ENCODE results near the gene AATK. TPM values are rescaled to one million over a fixed set of nuclear protein-coding genes. Genes with fewer than 3 reads are reported as not detected.

Gene AATK
- total and polyA plus RNA-seq, 2 of the 13 experiments (the other 11 are each of a cell fraction or from before 2014, with no cell fraction given) = 2.9 to 8.4 TPM

GRCh38 chr17:81083125-81083765, 82.8 kb downstream of the AATK start (continued):
- TF ChIP-seq, protein P1, sequence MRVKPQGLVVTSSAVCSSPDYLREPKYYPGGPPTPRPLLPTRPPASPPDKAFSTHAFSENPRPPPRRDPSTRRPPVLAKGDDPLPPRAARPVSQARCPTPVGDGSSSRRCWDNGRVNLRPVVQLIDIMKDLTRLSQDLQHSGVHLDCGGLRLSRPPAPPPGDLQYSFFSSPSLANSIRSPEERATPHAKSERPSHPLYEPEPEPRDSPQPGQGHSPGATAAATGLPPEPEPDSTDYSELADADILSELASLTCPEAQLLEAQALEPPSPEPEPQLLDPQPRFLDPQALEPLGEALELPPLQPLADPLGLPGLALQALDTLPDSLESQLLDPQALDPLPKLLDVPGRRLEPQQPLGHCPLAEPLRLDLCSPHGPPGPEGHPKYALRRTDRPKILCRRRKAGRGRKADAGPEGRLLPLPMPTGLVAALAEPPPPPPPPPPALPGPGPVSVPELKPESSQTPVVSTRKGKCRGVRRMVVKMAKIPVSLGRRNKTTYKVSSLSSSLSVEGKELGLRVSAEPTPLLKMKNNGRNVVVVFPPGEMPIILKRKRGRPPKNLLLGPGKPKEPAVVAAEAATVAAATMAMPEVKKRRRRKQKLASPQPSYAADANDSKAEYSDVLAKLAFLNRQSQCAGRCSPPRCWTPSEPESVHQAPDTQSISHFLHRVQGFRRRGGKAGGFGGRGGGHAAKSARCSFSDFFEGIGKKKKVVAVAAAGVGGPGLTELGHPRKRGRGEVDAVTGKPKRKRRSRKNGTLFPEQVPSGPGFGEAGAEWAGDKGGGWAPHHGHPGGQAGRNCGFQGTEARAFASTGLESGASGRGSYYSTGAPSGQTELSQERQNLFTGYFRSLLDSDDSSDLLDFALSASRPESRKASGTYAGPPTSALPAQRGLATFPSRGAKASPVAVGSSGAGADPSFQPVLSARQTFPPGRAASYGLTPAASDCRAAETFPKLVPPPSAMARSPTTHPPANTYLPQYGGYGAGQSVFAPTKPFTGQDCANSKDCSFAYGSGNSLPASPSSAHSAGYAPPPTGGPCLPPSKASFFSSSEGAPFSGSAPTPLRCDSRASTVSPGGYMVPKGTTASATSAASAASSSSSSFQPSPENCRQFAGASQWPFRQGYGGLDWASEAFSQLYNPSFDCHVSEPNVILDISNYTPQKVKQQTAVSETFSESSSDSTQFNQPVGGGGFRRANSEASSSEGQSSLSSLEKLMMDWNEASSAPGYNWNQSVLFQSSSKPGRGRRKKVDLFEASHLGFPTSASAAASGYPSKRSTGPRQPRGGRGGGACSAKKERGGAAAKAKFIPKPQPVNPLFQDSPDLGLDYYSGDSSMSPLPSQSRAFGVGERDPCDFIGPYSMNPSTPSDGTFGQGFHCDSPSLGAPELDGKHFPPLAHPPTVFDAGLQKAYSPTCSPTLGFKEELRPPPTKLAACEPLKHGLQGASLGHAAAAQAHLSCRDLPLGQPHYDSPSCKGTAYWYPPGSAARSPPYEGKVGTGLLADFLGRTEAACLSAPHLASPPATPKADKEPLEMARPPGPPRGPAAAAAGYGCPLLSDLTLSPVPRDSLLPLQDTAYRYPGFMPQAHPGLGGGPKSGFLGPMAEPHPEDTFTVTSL (CRISPR knock-in tag; IDR thresholded peaks at IDR 0.05; ENCODE audit: borderline replicate concordance) = peak; percentile 75
- TF ChIP-seq ZNF672 (CRISPR knock-in tag; IDR thresholded peaks at IDR 0.05) (no peak), MED1 (CRISPR knock-in tag; IDR thresholded peaks at IDR 0.05) (peak; percentile 98), POGZ (CRISPR knock-in tag; IDR thresholded peaks at IDR 0.05) (peak; percentile 78), ZNF101 (CRISPR knock-in tag; IDR thresholded peaks at IDR 0.05; ENCODE audit: borderline replicate concordance, low read depth) (no peak), ZNF207 (IDR thresholded peaks at IDR 0.05; ENCODE audit: borderline replicate concordance) (no peak), NFATC3 (CRISPR knock-in tag; IDR thresholded peaks at IDR 0.05) (no peak), NKX3-1 (CRISPR knock-in tag; IDR thresholded peaks at IDR 0.05) (peak; percentile 96; the same call in 1 of the 2 replicates), KLF16 (CRISPR knock-in tag; IDR thresholded peaks at IDR 0.05) (peak in 1 of 2 experiments; percentile 99; a peak in 3 of 4 replicates), DPF2 (CRISPR knock-in tag; IDR thresholded peaks at IDR 0.05; ENCODE audit: borderline replicate concordance, low read depth) (peak; percentile 25; the same call in 1 of the 2 replicates), TERF1 (CRISPR knock-in tag; IDR thresholded peaks at IDR 0.05) (no peak), RFX5 (IDR thresholded peaks at IDR 0.05; ENCODE audit: low read depth, low read length) (no peak), ZNF556 (CRISPR knock-in tag; IDR thresholded peaks at IDR 0.05; ENCODE audit: borderline replicate concordance) (no peak), KDM1A (CRISPR knock-in tag; IDR thresholded peaks at IDR 0.05) (no peak), ZMYM4 (CRISPR knock-in tag; IDR thresholded peaks at IDR 0.05) (peak; percentile 92), TEF (CRISPR knock-in tag; IDR thresholded peaks at IDR 0.05) (peak; percentile 88), ZNF230 (CRISPR knock-in tag; IDR thresholded peaks at IDR 0.05) (peak; percentile 74; the same call in 1 of the 2 replicates), STAG1 (CRISPR knock-in tag; IDR thresholded peaks at IDR 0.05) (peak; percentile 36), NFRKB (IDR thresholded peaks at IDR 0.05) (no peak), PAX8 (CRISPR knock-in tag; IDR thresholded peaks at IDR 0.05; ENCODE audit: borderline replicate concordance) (no peak), RNF2 (conservative IDR thresholded peaks at IDR 0.05; ENCODE audit: low read depth) (peak; percentile 93), ZNF652 (CRISPR knock-in tag; IDR thresholded peaks at IDR 0.05; ENCODE audit: borderline replicate concordance, low read depth) (peak; percentile 52; the same call in 1 of the 2 replicates)
- TF ChIP-seq, protein P2, sequence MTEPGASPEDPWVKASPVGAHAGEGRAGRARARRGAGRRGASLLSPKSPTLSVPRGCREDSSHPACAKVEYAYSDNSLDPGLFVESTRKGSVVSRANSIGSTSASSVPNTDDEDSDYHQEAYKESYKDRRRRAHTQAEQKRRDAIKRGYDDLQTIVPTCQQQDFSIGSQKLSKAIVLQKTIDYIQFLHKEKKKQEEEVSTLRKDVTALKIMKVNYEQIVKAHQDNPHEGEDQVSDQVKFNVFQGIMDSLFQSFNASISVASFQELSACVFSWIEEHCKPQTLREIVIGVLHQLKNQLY (CRISPR knock-in tag; IDR thresholded peaks at IDR 0.05) = peak; percentile 100

All from HepG2 (cell line).